HG02870 (cell line): ENCODE measurements around the gene NLRC3.
A peak's percentile ranks its signal among the peaks of the same experiment; 100 is the strongest.
"Not testable (repeated sequence)": the region's sequence is repeated elsewhere in the genome, so short reads cannot be mapped to it uniquely, and the experiment has no call there.

Experiments
- ATAC-seq: cut with Tn5 transposase; IDR thresholded peaks from one replicate; pipeline ENCODE4 v1.9.1; 2021; ENCODE audit warnings: mild to moderate bottlenecking, moderate library complexity; ENCODE audit not compliant: unreplicated experiment

NLRC3 gene, protein sequence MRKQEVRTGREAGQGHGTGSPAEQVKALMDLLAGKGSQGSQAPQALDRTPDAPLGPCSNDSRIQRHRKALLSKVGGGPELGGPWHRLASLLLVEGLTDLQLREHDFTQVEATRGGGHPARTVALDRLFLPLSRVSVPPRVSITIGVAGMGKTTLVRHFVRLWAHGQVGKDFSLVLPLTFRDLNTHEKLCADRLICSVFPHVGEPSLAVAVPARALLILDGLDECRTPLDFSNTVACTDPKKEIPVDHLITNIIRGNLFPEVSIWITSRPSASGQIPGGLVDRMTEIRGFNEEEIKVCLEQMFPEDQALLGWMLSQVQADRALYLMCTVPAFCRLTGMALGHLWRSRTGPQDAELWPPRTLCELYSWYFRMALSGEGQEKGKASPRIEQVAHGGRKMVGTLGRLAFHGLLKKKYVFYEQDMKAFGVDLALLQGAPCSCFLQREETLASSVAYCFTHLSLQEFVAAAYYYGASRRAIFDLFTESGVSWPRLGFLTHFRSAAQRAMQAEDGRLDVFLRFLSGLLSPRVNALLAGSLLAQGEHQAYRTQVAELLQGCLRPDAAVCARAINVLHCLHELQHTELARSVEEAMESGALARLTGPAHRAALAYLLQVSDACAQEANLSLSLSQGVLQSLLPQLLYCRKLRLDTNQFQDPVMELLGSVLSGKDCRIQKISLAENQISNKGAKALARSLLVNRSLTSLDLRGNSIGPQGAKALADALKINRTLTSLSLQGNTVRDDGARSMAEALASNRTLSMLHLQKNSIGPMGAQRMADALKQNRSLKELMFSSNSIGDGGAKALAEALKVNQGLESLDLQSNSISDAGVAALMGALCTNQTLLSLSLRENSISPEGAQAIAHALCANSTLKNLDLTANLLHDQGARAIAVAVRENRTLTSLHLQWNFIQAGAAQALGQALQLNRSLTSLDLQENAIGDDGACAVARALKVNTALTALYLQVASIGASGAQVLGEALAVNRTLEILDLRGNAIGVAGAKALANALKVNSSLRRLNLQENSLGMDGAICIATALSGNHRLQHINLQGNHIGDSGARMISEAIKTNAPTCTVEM

DNA sequence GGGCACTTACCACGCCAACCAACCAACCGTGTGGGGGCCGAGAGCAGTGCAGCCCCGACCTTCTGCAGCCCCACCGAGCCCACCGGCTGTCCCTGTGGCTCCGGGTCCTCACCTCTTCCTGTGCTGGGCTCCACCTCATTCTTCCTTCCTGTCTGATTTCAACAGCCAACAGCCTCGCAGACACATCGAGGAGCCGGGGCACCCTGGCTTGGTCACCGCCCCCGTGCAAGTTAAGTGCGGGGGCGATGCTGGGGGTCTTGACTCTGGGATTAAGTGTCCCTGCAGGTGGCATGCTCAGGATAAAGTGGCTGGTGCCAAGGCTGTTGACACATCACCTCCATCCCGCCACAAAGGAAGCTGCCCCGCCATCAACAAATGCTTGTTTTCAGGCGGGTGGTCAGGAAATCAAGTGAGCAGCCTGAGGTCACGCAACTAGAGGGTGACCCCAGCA lies at the start of gene NLRC3:
Gene NLRC3, minus strand, starts transcription at position 102 of the 451 bp plus-strand sequence. CDS start 12,367 bp downstream, outside the sequence.
- no peak for ATAC-seq

DNA sequence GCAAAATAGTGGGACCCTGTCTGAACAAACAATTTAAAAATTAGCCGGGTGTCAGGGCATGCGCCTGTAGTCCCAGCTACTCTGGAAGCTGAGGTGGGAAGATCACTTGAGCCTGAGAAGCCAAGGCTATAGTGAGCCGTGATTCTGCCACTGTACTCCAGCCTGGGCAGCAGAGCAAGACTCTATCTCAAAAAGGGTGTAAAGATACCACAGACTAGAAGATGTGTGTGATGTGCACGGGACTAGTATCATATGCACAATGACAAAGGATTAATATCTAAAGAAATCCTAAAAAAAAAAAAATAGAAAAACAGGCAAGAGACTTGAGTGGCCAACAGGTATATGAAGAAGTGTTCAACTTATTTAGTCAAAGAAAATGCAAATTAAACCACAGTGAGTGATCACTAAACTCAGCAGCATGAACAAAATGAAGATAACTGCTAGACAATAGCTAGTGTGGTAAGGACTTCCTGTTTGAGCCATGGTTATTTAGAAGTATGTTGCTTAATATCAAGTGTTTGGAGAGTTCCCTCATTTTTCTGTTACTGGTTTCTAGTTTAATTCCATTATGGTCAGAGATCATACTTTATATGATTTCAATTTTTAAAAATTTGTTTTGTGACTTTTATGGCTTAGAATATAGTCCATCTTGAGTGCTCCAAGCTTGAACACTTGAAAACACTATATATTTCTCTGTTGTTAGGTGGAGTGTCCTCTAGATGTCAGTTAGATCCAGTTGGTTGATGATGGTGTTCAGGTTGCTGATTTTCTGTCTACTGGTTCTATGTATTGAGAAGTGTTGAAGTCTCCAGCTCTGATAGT lies 48.9 kb upstream of the NLRC3 start:
- peak; percentile 47 for ATAC-seq

DNA sequence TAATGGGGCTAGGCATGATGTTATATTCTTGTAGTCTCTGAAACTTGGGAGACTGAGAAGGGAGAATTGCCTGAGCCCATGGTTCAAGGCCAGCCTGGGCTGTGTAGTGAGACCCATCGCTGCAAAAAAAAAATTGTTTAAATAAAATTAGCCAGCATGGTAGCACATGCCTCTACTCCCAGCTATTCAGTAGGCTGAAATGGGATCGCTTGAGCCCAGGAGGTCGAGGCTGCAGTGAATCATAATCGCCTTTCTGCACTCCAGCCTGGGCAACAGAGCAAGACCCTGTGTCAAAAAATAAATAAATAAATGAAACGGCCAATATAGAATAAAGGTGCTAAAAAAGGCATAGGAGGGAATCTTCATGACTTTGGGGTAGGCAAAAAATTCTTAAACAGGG lies 48.1 kb upstream of the NLRC3 start:
- no peak for ATAC-seq

DNA sequence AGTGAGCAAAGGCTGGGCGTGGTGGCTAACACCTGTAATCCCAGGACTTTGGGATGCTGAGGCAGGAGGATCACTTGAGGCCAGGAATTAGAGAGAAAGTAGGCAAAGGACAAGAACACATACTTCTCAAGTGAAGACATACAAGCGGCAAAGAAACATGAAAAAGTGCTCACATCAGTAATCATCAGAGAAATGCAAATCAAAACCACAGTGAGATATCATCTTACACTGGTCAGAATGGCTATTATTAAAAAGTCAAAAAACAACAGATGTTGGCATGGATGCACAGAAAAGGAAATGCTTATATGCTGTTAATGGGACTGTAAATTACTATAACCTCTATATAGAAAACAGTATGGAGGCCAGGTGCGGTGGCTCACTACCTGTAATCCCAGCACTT lies 46.4 kb upstream of the NLRC3 start:
- no peak for ATAC-seq

DNA sequence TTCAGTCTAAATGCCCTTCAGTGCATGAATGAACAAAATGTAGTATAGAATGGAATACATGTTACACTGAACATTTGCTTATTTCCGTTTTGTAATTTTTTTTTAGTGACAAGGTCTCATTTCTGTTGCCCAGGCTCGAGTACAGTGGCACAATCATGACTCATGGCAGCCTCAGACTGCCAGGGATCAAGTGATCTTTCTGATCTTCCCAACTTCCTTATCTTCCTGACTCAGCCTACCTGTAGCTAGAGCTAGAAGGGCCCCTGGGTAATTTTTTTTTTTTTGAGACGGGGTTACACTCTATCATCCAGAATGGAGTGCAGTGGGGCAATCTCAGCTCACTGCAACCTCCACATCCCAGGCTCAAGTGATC lies 41.6 kb upstream of the NLRC3 start:
- ATAC-seq = no peak

DNA sequence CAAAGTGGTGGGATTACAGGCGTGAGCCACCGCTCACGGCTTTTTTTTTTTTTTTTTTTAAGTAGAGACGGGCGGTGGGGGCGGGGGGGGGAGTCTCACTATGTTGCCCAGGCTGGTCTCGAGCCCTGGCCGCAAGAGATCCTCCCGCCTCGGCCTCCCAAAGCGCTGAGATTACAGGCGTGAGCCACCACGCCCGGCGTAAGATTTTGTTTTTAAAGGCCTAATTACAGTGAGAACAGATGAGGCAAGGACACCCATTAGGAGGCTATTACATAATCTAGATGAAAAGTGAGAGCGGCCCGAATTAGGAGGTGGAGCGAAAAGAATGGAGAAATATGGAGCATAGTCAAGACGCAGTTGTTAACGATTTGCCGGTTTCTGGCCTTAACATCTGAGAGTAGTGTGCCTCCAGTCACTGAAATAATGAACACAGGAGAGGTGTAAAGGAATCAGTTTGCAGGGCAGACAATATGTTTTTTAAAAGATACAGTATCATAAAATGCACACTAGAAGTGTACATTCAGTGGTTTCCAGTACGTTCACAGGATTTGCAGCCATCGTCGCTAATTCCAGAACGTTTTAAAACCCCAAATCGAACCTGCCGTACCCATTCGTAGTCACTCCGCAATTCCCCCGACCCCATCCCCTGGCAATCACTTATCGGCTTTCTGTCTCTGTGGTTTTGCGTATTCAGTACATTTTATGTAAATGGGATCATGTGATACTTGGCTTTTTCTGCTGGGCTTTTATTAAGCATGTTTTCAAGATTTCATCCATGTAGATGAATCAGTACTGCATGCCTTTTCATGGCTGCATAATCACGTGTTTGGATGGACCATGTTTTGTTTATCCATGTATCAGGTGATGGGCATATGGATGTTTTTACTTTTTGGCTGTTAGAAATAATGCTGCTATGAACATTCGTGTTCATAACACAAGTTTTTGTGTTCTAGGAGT lies 35.6 kb upstream of the NLRC3 start:
- ATAC-seq = no peak

DNA sequence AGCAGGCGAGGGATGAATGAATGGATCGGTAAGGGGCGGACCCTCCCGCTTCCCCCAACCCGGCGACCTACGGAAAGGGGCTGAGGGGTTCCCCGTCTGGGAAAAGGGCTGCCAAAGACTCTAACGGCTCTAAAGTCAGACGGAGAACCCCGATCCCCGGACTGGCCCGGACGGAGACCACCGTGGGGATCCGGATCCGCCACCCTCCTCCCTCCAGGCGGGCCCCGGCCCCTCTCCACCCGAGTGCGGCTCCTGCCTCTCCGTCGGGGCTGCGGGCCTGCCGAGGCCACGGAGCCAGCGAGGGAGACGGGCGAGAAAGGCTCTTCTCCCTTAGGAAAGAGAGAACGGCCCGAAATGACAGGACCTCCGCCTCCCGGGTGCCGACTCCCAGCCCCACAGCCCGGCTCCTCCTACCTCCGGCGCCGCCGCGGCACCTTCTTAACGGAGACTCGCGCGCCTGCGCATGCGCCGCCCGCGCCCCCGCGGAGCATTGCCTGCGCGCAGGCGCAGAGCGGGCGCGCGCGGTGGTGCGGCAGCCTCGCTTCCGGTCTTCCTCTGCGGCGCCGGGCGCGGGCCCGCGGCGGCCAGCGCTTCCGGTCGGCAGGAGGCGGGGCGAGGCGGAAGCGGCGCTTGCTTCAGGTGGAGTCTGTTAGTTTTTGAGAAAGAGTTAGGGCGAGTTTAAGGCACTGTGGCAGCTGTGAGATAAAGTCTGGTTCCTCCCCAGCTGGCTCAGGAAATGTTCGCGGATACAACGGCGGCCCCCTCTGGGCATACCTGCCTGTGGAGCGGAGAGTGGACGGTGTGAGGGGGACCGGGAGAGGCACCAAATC lies 34.2 kb upstream of the NLRC3 start, which contains the start of gene SLX4:
Gene SLX4, minus strand, starts transcription at position 461 of the 830 bp plus-strand sequence. CDS start 2,642 bp downstream, outside the sequence.
- peak; percentile 77 for ATAC-seq

DNA sequence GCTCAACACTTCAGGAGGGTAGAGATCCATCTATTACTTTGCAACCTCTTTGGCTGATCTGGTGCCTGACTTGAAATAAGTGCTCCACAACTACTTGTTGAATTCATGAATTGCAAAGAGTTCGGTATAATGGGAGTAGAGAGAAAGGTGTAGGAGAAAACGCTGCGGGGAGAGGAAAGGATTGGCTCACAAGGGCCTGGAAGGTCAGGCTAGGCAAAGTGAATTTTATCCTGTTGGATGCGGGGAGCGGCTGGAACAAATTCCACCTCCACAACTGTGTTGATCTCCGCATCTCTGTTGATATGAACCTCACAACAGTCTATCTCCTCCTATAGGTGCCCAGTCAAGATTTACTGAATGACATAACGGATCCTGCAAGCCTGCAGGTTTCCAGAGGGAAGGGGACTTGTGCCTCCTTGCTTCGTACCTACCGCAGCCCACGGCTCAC lies 33.5 kb upstream of the NLRC3 start:
- no peak for ATAC-seq

DNA sequence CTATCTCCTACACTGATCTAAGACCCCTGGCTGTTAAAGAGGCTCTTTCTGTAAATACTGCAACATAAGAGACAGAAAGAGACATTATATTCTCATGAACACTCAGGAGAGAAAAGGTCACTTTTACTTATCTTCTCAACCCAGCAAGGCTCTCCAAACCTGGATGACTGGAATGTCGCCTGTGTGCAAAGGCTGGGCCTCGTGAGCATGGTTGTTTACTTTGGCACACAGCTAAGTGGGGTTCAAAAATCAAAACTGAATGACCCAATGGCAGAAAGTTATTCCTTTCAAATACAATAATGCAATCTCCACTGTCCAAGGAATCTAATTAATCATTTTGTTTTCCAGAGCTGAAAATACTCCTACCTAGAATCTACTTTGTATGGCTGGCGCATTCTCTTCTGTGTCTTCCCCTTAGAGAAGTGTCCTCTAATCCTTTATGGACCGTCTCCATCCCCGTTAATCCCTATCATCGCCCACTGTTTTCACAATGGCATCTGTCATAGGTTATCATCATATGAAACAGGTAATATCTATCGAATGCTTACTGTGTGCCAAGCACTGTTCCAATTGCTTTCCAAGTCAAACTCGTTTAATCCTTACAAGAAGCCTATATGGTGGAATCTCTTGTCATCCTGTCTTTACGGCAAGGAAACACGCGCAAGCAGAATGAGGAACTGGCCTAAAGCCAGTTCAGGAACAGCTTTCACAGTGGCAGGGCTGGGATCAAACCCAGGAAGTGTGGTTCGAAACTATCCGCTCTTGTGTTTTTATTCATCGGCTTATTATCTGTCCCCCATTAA lies 32.9 kb upstream of the NLRC3 start:
- no peak for ATAC-seq

DNA sequence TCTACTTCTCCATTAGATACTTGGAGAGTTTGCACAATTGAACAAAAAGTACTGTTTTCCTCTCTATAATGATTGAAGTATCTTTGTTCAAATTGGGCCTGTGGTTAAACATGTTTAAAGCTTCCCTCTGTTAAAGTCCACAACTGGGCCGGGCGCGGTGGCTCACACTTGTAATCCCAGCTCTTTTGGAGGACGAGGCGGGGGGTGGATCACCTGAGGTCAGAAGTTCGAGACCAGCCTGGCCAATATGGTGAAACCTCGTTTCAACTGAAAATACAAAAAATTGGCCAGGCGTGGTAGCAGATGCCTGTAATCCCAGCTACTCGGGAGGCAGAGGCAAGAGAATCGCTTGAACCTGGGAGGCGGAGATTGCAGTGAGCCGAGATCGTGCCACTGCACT lies 31.8 kb upstream of the NLRC3 start:
- ATAC-seq = not testable (repeated sequence)

DNA sequence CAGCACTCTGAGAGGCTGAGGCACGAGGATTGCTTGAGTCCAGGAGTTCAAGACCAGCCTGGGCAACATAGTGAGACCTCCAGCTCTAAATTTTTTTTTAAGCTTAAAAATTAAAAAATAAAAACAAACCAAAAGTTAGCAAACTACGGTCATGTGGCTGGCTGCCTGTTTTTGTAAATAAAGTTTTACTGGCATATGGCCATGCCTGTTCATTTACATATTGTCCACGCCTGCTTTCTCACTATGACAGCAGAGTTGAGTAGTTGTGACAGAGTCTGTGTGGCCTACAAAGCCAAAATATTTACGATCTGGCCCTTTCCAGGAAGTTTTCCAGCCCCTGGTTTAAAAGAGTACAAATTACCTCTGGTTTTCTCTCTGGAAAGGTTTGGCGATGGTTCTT lies 30.9 kb upstream of the NLRC3 start:
- ATAC-seq = no peak

DNA sequence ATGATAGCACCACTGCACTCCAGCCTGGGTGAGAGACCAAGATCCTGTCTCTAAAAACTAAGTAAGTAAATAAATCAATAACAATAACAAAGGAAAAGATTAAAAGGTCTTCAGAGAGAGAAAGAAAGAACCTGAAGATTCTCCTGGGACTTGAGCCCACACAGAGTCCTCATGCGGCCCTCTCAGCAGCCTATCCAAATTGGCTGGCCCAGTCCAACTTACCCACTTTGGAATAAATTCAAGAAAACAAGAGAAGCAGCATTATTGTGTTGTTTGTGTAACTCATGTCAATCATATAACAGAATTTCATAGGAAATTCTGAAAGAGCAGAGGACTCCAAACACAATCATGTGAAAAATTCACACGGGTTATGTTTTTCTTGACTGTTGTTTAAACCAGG lies 30.4 kb upstream of the NLRC3 start:
- no peak for ATAC-seq

DNA sequence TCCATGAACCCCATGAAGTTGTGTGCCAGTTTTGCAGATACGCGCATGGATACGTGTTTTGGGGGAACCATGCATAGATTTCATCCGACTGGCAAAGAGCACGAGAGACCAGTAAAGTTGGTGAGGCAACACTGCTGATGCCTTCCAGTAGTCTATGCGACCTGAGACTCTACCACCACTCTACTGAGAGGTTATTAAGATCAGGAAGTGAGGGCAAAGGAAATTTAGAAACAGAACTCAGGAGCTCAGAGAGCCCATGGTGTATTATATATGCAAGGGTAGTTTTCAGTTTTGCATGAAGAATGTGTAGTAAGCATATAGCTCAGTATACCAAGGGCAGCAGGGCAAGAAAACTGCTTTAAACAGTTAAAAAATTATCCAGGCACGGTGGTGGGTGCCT lies 30.0 kb upstream of the NLRC3 start:
- ATAC-seq = no peak

DNA sequence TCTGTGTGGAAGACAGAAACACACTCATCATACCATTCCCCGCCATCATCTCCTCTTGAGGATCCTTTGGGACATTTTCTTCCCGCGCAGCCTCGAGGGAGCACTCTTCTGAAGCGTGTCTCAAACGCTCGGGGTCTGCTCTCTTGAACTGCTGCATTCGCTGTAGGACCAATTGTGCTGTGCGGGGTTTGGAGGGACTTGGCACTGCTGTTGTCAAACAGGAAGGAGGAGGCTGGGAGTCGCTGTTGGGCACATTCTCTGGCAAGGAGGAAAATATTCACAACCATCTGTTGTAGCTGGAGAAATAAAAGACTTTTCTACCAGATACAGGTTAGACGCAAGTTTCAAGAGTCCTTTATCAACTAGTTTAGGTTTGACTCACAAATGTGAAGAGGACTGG lies 29.2 kb upstream of the NLRC3 start:
- no peak for ATAC-seq

DNA sequence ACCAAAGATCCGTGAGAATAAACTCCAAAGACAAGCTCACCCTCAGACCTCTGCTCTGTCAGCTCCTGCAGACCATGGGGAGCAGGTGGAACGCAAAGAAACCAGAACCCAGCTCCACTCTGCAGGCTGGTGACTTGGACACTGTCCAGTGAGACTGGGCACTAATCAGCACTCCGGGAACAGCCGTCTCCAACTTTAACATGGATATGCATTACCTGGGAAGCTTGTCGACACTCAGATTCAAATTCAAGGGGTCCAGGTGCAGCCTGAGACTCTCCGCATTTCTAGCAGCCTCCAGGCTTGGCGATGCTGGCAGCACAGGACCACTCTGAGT lies 25.1 kb upstream of the NLRC3 start:
- ATAC-seq = no peak

DNA sequence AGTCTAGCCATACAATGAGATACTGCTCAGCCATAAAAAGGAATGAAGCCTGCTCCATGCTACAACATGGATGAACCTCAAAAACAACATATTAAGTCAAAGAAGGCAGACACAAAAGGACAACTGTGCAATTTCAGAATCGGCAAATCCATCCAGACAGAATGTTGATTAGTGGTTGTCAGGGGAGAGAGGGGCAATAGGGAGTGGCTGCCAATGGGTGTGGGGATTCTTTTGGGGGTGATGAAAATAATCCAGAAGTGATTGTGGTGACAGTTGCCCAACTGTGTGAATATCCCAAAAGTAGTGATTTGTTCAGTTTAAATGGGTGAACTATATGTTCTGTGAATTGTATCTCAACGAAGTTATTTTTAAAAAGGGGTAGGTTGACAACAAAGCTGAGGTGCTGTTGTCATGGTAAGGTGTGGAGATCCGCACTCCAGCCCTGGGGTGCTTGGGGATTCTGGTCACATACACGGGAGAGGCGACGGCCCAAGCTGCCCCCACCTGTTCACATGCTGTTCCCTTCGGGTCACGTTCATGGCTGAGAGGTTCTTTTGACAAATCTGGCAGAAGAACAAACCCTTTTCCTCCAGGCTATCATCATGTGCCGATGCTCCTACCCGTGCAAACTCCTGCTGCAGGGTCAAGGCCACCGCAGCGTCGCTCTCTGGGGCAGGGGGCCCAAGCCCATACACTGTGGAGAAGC lies 24.6 kb upstream of the NLRC3 start:
- ATAC-seq = no peak

DNA sequence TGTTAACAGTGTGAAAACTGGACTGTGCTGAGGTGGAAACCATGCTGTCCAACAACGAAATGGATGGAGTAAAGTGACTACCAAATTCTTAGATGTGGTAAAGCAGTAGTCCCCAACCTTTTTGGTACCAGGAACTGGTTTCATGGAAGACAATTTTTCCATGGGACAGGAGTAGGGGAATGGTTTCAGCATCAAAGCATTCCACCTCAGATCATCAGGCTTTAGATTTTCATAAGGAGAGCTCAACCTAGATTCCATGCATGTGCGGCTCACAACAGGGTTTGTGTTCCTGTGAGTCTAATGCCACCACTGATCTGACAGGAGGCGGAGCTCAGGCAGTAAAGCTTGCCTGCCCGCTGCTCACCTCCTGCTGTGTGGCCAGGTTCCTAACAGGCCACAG lies 22.7 kb upstream of the NLRC3 start:
- no peak for ATAC-seq
